DMS114 treated with DMSO at 0.1 percent for 48 hours (cell line): ENCODE results near the gene COBL.

Experiments used
- DNase-seq: peaks from one replicate; lab custom pipeline; 2025; ENCODE audit not compliant: unreplicated experiment; lab: John Stamatoyannopoulos, UW

COBL gene

DNA sequence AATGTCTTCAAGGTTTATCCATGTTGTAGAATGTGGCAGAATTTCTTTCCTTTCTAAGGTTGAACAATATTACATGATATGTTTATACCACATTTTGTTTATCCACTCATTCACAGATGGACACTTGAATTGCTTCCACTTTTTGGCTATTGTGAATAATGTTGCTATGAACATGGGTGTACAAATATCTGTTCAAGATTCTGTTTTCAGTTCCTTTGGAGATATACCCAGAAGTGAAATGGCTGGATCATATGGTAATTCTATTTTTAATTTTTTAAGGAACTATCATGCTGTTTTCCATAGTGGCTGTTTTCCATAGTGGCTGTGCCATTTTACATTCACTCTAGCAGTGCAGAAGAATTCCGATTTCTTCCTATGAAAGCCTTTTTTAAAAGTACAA lies 339.2 kb downstream of the COBL start:
- DNase-seq: no peak

DNA sequence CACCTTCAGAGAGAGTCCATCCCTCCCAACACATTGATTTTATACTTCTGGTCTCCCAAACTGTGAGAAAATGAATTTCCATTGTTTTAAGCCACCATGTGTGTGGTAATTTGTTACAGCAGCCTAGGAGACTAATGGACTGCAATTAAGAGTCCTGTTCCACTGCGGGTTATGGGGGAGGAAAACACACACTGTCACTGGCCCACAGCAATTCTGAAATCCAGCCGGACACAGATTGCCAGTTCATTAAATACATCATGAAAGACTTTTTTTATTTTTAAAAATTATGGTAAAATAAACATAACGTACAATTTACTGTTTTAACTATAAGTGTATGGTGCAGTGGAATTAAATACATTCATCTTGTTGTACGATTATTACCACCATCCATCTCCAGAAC lies 340.5 kb downstream of the COBL start:
- no peak for DNase-seq

DNA sequence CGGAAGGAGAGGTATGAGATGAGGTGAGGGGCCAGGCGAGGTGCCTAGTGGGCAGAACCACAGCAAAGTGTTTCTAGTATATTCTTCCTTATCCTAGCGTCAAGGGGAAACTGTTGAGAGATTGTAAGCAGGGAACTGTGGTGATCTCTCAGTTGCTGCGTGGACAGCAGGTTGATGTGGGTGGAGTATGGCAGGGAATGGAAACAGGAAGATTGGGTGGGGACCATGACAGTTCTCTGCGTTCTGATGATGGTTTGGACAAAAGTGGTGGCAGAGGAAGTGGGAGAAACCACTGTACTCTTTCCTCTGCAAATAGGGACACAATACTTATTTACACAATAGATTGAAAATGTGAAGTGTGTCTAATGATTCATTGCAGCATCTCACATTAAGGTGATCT lies 342.4 kb downstream of the COBL start:
- no peak for DNase-seq

DNA sequence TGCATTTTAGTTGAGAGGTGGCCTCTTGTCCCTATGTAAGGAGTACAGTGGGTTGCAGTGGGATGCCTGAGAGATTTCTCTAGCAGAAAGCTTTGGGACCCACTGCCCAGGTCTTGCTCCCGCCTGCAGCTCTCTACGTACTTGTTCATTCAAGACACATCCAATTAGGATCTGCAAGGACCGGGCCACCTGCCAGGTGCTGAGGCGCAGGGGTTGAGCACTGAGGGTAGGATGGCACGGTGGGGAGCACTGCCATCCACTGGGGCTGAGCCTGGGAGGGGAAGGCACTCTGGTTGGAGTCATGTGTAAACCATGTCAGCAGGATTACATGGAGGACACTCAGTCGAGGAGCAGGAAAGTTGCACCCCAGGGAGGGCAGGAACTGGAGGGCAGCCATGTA lies 342.8 kb downstream of the COBL start:
- DNase-seq: no peak

DNA sequence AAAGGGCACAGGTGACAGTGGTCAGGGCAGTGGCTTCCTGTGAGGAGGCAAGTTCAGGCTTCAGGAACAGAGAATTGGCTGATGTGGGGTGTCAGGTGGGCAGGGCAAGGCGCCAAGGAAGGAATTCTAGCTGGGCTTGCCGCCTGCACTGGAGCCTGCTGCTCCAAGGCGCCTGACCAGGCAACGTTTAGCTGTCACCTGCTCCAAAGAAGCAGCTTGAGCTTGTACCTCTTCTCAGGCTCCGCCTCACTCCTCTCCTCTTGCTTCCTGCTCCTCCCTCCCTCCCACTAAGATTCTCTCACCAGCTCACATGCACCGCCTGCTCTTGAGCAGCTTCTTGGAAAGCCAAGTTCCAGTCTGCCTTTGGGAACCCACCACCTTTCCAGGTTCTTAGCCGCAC lies 346.5 kb downstream of the COBL start:
- no peak for DNase-seq
